Measurements from ENCODE around the gene TNKS2. TPM values are rescaled to one million over a fixed set of nuclear protein-coding genes. Genes with fewer than 3 reads are reported as not detected.
"Not testable (repeated sequence)": the region's sequence is repeated elsewhere in the genome, so short reads cannot be mapped to it uniquely, and the experiment has no call there.

TNKS2 gene
- total RNA-seq, 2 experiments from 2014 or later = 39.3 to 40.0 TPM

- H3K27me3 Mint-ChIP-seq (ENCODE audit: low read depth) = no peaks in the 10 kb centered on the region
- H3K9me3 Mint-ChIP-seq = no peaks in the 10 kb centered on the region
- peak overlapping the region; percentile 98 for H3K4me3 Mint-ChIP-seq
- peaks cover 56% of the 10 kb centered on the region for H3K4me1 Mint-ChIP-seq (ENCODE audit: low read depth)
- CTCF ChIA-PET = interaction anchor here (0.9 to 1.4 kb wide), 2 partner anchors 114 to 125 kb away, joined by 3 read pairs; partner anchors contain the start of gene BTAF1
- DNase-seq = peak; percentile 49
- intact Hi-C loops (cut with micrococcal nuclease) = loop anchor here (1.0 to 10.0 kb wide), 6 partner anchors 176 to 1046 kb away; partner anchors contain the start of genes EXOC6, HECTD2 and IDE
- H3K36me3 Mint-ChIP-seq (ENCODE audit: low read depth) = peaks cover 29% of the 10 kb centered on the region
- H3K27ac Mint-ChIP-seq = peak overlapping the region; percentile 99
Measured at GRCh38 chr10:91798649-91799611, 704 bp downstream of the TNKS2 start.

- H3K27ac Mint-ChIP-seq = peak overlapping the region; percentile 99
- H3K27me3 Mint-ChIP-seq (ENCODE audit: low read depth) = no peaks in the 10 kb centered on the region
- intact Hi-C loops (cut with micrococcal nuclease) = loop anchor here (1.0 to 10.0 kb wide), 5 partner anchors 176 to 1045 kb away; partner anchors contain the start of genes EXOC6 and IDE
- CTCF ChIA-PET = no interaction called here
- H3K9me3 Mint-ChIP-seq = no peaks in the 10 kb centered on the region
- DNase-seq = no peak
- H3K36me3 Mint-ChIP-seq (ENCODE audit: low read depth) = peaks cover 32% of the 10 kb centered on the region
- H3K4me3 Mint-ChIP-seq = peak overlapping the region; percentile 98
- peaks cover 62% of the 10 kb centered on the region for H3K4me1 Mint-ChIP-seq (ENCODE audit: low read depth)
Measured at GRCh38 chr10:91799612-91799975, 1.4 kb downstream of the TNKS2 start.

GRCh38 chr10:91800182-91800581 lies 2.0 kb downstream of the TNKS2 start:
- Mint-ChIP-seq H3K36me3 (ENCODE audit: low read depth) (peaks cover 35% of the 10 kb centered on the region), H3K4me3 (peak overlapping the region; percentile 98), H3K27ac (peak overlapping the region; percentile 99), H3K9me3 (no peaks in the 10 kb centered on the region), H3K27me3 (ENCODE audit: low read depth) (no peaks in the 10 kb centered on the region), H3K4me1 (ENCODE audit: low read depth) (peaks cover 66% of the 10 kb centered on the region)
- CTCF ChIA-PET = interaction anchor here (0.6 to 0.7 kb wide), 2 partner anchors 10 to 122 kb away, joined by 3 read pairs; no protein-coding TSS in a partner anchor
- intact Hi-C loops (cut with micrococcal nuclease) = no loop called here
- DNase-seq = no peak

- intact Hi-C loops (cut with micrococcal nuclease) = no loop called here
- H3K9me3 Mint-ChIP-seq = no peaks in the 10 kb centered on the region
- H3K4me1 Mint-ChIP-seq (ENCODE audit: low read depth) = peaks cover 70% of the 10 kb centered on the region
- DNase-seq = no peak
- no peak overlapping the region for H3K4me3 Mint-ChIP-seq
- H3K27ac Mint-ChIP-seq = peak overlapping the region; percentile 99
- no peaks in the 10 kb centered on the region for H3K27me3 Mint-ChIP-seq (ENCODE audit: low read depth)
- CTCF ChIA-PET = interaction anchor here (0.6 to 0.7 kb wide), 2 partner anchors 11 to 121 kb away, joined by 3 read pairs; no protein-coding TSS in a partner anchor
- H3K36me3 Mint-ChIP-seq (ENCODE audit: low read depth) = peaks cover 38% of the 10 kb centered on the region
Measured at GRCh38 chr10:91800756-91801155, 2.5 kb downstream of the TNKS2 start.

- intact Hi-C loops (cut with micrococcal nuclease) = no loop called here
- no peak for DNase-seq
- CTCF ChIA-PET = interaction anchor here (0.6 to 1.0 kb wide), 2 partner anchors 36 to 45 kb away, joined by 3 read pairs; no protein-coding TSS in a partner anchor
- no peaks in the 10 kb centered on the region for H3K9me3 Mint-ChIP-seq
- H3K27ac Mint-ChIP-seq = no peak overlapping the region
- H3K4me3 Mint-ChIP-seq = no peak overlapping the region
- peaks cover 50% of the 10 kb centered on the region for H3K36me3 Mint-ChIP-seq (ENCODE audit: low read depth)
- H3K27me3 Mint-ChIP-seq (ENCODE audit: low read depth) = no peaks in the 10 kb centered on the region
- peaks cover 76% of the 10 kb centered on the region for H3K4me1 Mint-ChIP-seq (ENCODE audit: low read depth)
Measured at GRCh38 chr10:91803386-91804125, 5.3 kb downstream of the TNKS2 start.

GRCh38 chr10:91804126-91804510 lies 5.9 kb downstream of the TNKS2 start:
- Mint-ChIP-seq H3K27me3 (ENCODE audit: low read depth) (no peaks in the 10 kb centered on the region), H3K4me1 (ENCODE audit: low read depth) (peaks cover 79% of the 10 kb centered on the region), H3K36me3 (ENCODE audit: low read depth) (peaks cover 49% of the 10 kb centered on the region), H3K9me3 (no peaks in the 10 kb centered on the region), H3K27ac (no peak overlapping the region), H3K4me3 (no peak overlapping the region)
- CTCF ChIA-PET = no interaction called here
- no peak for DNase-seq
- intact Hi-C loops (cut with micrococcal nuclease) = no loop called here

GRCh38 chr10:91805110-91805838 lies 7.0 kb downstream of the TNKS2 start:
- CTCF ChIA-PET = no interaction called here
- no peak overlapping the region for H3K27ac Mint-ChIP-seq

GRCh38 chr10:91807264-91807663 lies 9.0 kb downstream of the TNKS2 start:
- H3K27me3 Mint-ChIP-seq (ENCODE audit: low read depth); H3K4me3 Mint-ChIP-seq; H3K27ac Mint-ChIP-seq; intact Hi-C loops (cut with micrococcal nuclease); H3K9me3 Mint-ChIP-seq; DNase-seq: not testable (repeated sequence)
- peaks cover 65% of the 10 kb centered on the region for H3K4me1 Mint-ChIP-seq (ENCODE audit: low read depth)
- peaks cover 35% of the 10 kb centered on the region for H3K36me3 Mint-ChIP-seq (ENCODE audit: low read depth)
- CTCF ChIA-PET = interaction anchor here (0.7 kb wide), 1 partner anchor 40 kb away, joined by 3 read pairs; no protein-coding TSS in a partner anchor

More at GRCh38 chr10:91805110-91805838, 7.0 kb downstream of the TNKS2 start:
- no peak for DNase-seq
- intact Hi-C loops (cut with micrococcal nuclease) = no loop called here
- peaks cover 42% of the 10 kb centered on the region for H3K36me3 Mint-ChIP-seq (ENCODE audit: low read depth)
- peaks cover 75% of the 10 kb centered on the region for H3K4me1 Mint-ChIP-seq (ENCODE audit: low read depth)
- no peak overlapping the region for H3K4me3 Mint-ChIP-seq
- H3K9me3 Mint-ChIP-seq = no peaks in the 10 kb centered on the region
- H3K27me3 Mint-ChIP-seq (ENCODE audit: low read depth) = no peaks in the 10 kb centered on the region

- DNase-seq = no peak
- CTCF ChIA-PET = no interaction called here
- intact Hi-C loops (cut with micrococcal nuclease) = no loop called here
- Mint-ChIP-seq H3K4me3 (no peak overlapping the region), H3K27ac (no peak overlapping the region), H3K27me3 (ENCODE audit: low read depth) (no peaks in the 10 kb centered on the region), H3K4me1 (ENCODE audit: low read depth) (peaks cover 20% of the 10 kb centered on the region), H3K36me3 (ENCODE audit: low read depth) (peaks cover 35% of the 10 kb centered on the region), H3K9me3 (no peaks in the 10 kb centered on the region)
Measured at GRCh38 chr10:91813251-91813650, 15.0 kb downstream of the TNKS2 start.

- Mint-ChIP-seq H3K36me3 (ENCODE audit: low read depth) (peaks cover 44% of the 10 kb centered on the region), H3K27ac (no peak overlapping the region), H3K4me1 (ENCODE audit: low read depth) (peaks cover 9% of the 10 kb centered on the region), H3K9me3 (no peaks in the 10 kb centered on the region), H3K27me3 (ENCODE audit: low read depth) (no peaks in the 10 kb centered on the region), H3K4me3 (no peak overlapping the region)
- intact Hi-C loops (cut with micrococcal nuclease) = no loop called here
- CTCF ChIA-PET = interaction anchor here (1.0 kb wide), 1 partner anchor 10 kb away, joined by 3 read pairs; no protein-coding TSS in a partner anchor
- no peak for DNase-seq
Measured at GRCh38 chr10:91816981-91817380, 18.8 kb downstream of the TNKS2 start.

GRCh38 chr10:91820144-91820543 lies 21.9 kb downstream of the TNKS2 start:
- Mint-ChIP-seq H3K4me3 (no peak overlapping the region), H3K27ac (no peak overlapping the region), H3K4me1 (ENCODE audit: low read depth) (peaks cover 2% of the 10 kb centered on the region), H3K36me3 (ENCODE audit: low read depth) (peaks cover 36% of the 10 kb centered on the region), H3K9me3 (no peaks in the 10 kb centered on the region), H3K27me3 (ENCODE audit: low read depth) (no peaks in the 10 kb centered on the region)
- DNase-seq = no peak
- intact Hi-C loops (cut with micrococcal nuclease) = no loop called here
- CTCF ChIA-PET = interaction anchor here (1.3 kb wide), 1 partner anchor 25 kb away, joined by 3 read pairs; no protein-coding TSS in a partner anchor

Measured in activated naive CD4-positive, alpha-beta T cell treated with anti-CD3 and anti-CD28 coated beads for 36 hours (primary cell).